ENCODE measurements around the gene HCRTR1.

GRCh38 chr1:31572323-31573104, 45.0 kb upstream of the HCRTR1 start:
- TF ChIP-seq, protein P1, sequence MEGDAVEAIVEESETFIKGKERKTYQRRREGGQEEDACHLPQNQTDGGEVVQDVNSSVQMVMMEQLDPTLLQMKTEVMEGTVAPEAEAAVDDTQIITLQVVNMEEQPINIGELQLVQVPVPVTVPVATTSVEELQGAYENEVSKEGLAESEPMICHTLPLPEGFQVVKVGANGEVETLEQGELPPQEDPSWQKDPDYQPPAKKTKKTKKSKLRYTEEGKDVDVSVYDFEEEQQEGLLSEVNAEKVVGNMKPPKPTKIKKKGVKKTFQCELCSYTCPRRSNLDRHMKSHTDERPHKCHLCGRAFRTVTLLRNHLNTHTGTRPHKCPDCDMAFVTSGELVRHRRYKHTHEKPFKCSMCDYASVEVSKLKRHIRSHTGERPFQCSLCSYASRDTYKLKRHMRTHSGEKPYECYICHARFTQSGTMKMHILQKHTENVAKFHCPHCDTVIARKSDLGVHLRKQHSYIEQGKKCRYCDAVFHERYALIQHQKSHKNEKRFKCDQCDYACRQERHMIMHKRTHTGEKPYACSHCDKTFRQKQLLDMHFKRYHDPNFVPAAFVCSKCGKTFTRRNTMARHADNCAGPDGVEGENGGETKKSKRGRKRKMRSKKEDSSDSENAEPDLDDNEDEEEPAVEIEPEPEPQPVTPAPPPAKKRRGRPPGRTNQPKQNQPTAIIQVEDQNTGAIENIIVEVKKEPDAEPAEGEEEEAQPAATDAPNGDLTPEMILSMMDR (conservative IDR thresholded peaks at IDR 0.05) = no peak
- TF ChIP-seq ZFX (IDR thresholded peaks at IDR 0.05) = no peak
